ENCODE results near the gene DKK2. TPM values are rescaled to one million over a fixed set of nuclear protein-coding genes. Genes with fewer than 3 reads are reported as not detected.

The DKK2 gene
- total and polyA plus RNA-seq, 3 donors from 2014 or later = 0.21 to 0.62 TPM; not detected in 1

DNA sequence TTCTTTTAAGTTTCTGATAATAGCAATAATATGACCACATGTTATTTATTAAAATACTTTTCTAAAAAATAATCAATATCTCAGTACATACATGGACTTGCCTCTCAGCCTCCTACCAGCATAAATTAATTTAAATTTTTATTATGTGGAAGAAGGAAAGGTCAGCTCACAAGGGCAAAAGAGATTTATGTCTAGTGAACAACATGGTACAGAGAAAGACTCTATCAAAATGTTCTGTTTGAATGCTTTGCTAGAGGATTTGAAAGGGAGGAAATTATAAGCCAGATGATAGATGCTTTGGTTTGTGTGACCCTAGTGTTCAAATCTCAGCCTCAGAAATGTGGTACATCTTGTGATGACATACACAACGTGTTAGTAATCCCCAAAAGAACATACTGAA is 94.3 kb downstream of the DKK2 start:
- no peaks in the 10 kb centered on the region for H3K27me3 ChIP-seq
- H3K4me3 ChIP-seq = no peak overlapping the region
- TF ChIP-seq, protein P1, sequence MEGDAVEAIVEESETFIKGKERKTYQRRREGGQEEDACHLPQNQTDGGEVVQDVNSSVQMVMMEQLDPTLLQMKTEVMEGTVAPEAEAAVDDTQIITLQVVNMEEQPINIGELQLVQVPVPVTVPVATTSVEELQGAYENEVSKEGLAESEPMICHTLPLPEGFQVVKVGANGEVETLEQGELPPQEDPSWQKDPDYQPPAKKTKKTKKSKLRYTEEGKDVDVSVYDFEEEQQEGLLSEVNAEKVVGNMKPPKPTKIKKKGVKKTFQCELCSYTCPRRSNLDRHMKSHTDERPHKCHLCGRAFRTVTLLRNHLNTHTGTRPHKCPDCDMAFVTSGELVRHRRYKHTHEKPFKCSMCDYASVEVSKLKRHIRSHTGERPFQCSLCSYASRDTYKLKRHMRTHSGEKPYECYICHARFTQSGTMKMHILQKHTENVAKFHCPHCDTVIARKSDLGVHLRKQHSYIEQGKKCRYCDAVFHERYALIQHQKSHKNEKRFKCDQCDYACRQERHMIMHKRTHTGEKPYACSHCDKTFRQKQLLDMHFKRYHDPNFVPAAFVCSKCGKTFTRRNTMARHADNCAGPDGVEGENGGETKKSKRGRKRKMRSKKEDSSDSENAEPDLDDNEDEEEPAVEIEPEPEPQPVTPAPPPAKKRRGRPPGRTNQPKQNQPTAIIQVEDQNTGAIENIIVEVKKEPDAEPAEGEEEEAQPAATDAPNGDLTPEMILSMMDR (IDR thresholded peaks at IDR 0.05) = no peak
- TF ChIP-seq POLR2A (IDR thresholded peaks at IDR 0.05) = no peak
- no peaks in the 10 kb centered on the region for H3K9me3 ChIP-seq
- no peaks in the 10 kb centered on the region for H3K4me1 ChIP-seq
- H3K36me3 ChIP-seq (ENCODE audit: low read depth, missing control alignments) = no peaks in the 10 kb centered on the region
- no peak for DNase-seq
- intact Hi-C loops (cut with DNase I; ENCODE audit: low total_unique reads) = no loop called here
- 39 to 67% methylated on average over 1 of the region's 1 CpG for WGBS, 2 donors
- no peak overlapping the region for H3K27ac ChIP-seq

DNA sequence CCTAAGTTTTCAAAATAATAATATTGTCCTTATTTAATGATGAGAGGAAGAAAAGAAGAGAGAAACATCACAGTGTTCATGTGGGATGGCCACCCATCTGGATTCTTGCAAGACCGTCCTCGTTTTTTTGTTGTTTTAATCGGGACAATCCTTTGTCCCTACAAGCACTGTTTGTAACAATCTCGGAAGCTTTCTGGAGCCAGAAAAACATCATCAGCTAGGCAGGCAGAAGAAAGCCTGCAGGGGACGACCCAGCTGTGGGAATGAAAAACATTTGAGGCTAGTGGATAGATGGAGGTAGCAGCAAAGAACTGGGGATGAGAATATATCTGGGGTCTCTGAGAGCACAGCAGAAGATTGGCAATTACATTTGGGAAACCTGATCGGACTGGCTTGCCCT is 105.6 kb downstream of the DKK2 start:
- TF ChIP-seq, protein P1 (IDR thresholded peaks at IDR 0.05) = no peak
- TF ChIP-seq POLR2A (IDR thresholded peaks at IDR 0.05) = no peak
- DNase-seq = no peak

DNA sequence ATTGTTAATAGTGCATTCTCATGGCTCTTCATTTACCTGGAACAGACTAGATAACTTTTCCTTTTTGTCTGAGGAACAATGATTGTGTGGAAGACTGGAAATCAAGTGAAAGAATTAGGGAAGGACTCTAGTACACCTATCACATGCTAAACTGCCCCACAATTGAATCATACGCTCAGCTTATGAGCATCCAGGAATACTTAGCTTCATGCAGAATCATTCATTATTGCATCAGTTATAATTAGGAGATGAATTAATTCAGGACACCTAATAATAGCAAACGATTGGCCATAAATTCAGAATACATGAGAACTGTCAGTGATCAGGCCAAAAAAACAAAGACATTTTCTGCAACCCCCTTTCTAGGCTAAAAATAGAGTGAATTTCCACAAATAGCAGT is 106.9 kb downstream of the DKK2 start:
- WGBS, 2 donors = 72 to 80% methylated on average over 2 of the region's 2 CpGs
- H3K9me3 ChIP-seq = no peaks in the 10 kb centered on the region
- no peak overlapping the region for H3K4me3 ChIP-seq
- TF ChIP-seq POLR2A (IDR thresholded peaks at IDR 0.05) = no peak
- TF ChIP-seq, protein P1 (IDR thresholded peaks at IDR 0.05) = no peak
- no peak overlapping the region for H3K27ac ChIP-seq
- DNase-seq = no peak
- H3K27me3 ChIP-seq = no peaks in the 10 kb centered on the region
- no peaks in the 10 kb centered on the region for H3K36me3 ChIP-seq (ENCODE audit: low read depth, missing control alignments)
- intact Hi-C loops (cut with DNase I; ENCODE audit: low total_unique reads) = no loop called here
- H3K4me1 ChIP-seq = no peaks in the 10 kb centered on the region

More for the DNA sequence above, 105.6 kb downstream of the DKK2 start:
- no peaks in the 10 kb centered on the region for H3K36me3 ChIP-seq (ENCODE audit: low read depth, missing control alignments)
- no peaks in the 10 kb centered on the region for H3K4me1 ChIP-seq
- 45 to 51% methylated on average over 6 of the region's 6 CpGs for WGBS, 2 donors
- intact Hi-C loops (cut with DNase I; ENCODE audit: low total_unique reads) = no loop called here
- no peak overlapping the region for H3K4me3 ChIP-seq
- no peak overlapping the region for H3K27ac ChIP-seq
- no peaks in the 10 kb centered on the region for H3K9me3 ChIP-seq
- no peaks in the 10 kb centered on the region for H3K27me3 ChIP-seq

DNA sequence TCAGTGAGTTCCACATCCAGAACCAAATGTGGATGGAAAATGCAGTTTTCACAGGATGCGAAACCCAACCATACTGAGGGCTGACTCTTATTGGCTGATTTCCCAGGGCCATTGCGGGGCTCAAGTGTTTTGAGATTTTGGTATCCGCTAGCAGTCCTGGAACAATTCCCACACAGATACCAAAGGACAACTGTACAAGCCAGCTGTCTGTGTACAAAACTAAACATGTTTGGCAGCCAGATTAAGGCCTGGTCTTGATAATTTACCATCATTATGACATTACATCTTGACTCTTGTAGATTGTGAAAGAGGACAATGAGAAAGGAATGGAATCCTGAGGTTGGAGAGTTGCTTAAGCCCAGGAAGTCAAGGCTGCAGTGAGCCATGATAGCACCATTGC is 121.9 kb downstream of the DKK2 start:
- DNase-seq = no peak
- intact Hi-C loops (cut with DNase I; ENCODE audit: low total_unique reads) = no loop called here
- 51 to 53% methylated on average over 3 of the region's 3 CpGs for WGBS, 2 donors

More for the DNA sequence above, 121.9 kb downstream of the DKK2 start:
- TF ChIP-seq, protein P1 (IDR thresholded peaks at IDR 0.05) = no peak
- TF ChIP-seq POLR2A (IDR thresholded peaks at IDR 0.05) = no peak
- Histone ChIP-seq H3K27me3 (no peaks in the 10 kb centered on the region), H3K4me3 (no peak overlapping the region), H3K4me1 (no peaks in the 10 kb centered on the region), H3K27ac (no peak overlapping the region), H3K9me3 (no peaks in the 10 kb centered on the region), H3K36me3 (ENCODE audit: low read depth, missing control alignments) (no peaks in the 10 kb centered on the region)
